Skeletal muscle satellite cell (primary cell): ENCODE measurements around the gene FBXL13.

Experiments
- H3K27me3 ChIP-seq: 2 replicates; pipeline ENCODE4 v1.7.0; 2013; ENCODE audit warnings: low read length; ENCODE audit not compliant: control insufficient read depth, insufficient read depth
- H3K36me3 ChIP-seq: 2 replicates; pipeline ENCODE4 v1.7.0; 2013; ENCODE audit warnings: mild to moderate bottlenecking, control low read depth, low read length; ENCODE audit not compliant: insufficient read depth
- H3K4me1 ChIP-seq: 2 replicates; pipeline ENCODE4 v1.7.0; 2013; ENCODE audit warnings: low read length; ENCODE audit not compliant: control insufficient read depth, insufficient read depth
- H3K4me2 ChIP-seq: 2 replicates; pipeline ENCODE4 v1.7.0; 2013; ENCODE audit warnings: mild to moderate bottlenecking, low read length
- H3K4me3 ChIP-seq: 2 replicates; pipeline ENCODE4 v1.7.0; 2013; ENCODE audit warnings: low read length
- H3K9ac ChIP-seq: 2 replicates; pipeline ENCODE4 v1.7.0; 2013; ENCODE audit warnings: mild to moderate bottlenecking, low read depth, low read length, moderate library complexity
- H3K9me3 ChIP-seq: replicated peaks from 2 replicates; pipeline ENCODE4 v1.7.0; 2013; ENCODE audit warnings: mild to moderate bottlenecking, control low read depth, low read length

The FBXL13 gene

GRCh38 chr7:102927312-102927933 lies 147.2 kb downstream of the FBXL13 start:
- Histone ChIP-seq H3K4me3 (no peak overlapping the region), H3K9ac (no peak overlapping the region), H3K4me2 (no peak overlapping the region), H3K4me1 (peaks cover 19% of the 10 kb centered on the region), H3K36me3 (peaks cover 3% of the 10 kb centered on the region), H3K9me3 (no peaks in the 10 kb centered on the region), H3K27me3 (no peaks in the 10 kb centered on the region)

- no peak overlapping the region for H3K4me3 ChIP-seq
- no peaks in the 10 kb centered on the region for H3K9me3 ChIP-seq
- H3K9ac ChIP-seq = peak overlapping the region; percentile 21
- H3K27me3 ChIP-seq = no peaks in the 10 kb centered on the region
- peaks cover 19% of the 10 kb centered on the region for H3K4me1 ChIP-seq
- no peak overlapping the region for H3K4me2 ChIP-seq
- peaks cover 3% of the 10 kb centered on the region for H3K36me3 ChIP-seq
Observed at GRCh38 chr7:102926783-102927140, 147.8 kb downstream of the FBXL13 start.

- Histone ChIP-seq H3K27me3 (no peaks in the 10 kb centered on the region), H3K9me3 (no peaks in the 10 kb centered on the region), H3K36me3 (peaks cover 3% of the 10 kb centered on the region), H3K9ac (peak overlapping the region; percentile 21), H3K4me3 (no peak overlapping the region), H3K4me1 (peaks cover 19% of the 10 kb centered on the region), H3K4me2 (peak overlapping the region; percentile 39)
Observed at GRCh38 chr7:102925976-102926782, 148.4 kb downstream of the FBXL13 start.

- Histone ChIP-seq H3K36me3 (no peaks in the 10 kb centered on the region), H3K4me3 (no peak overlapping the region), H3K4me1 (peaks cover 31% of the 10 kb centered on the region), H3K4me2 (no peak overlapping the region), H3K27me3 (no peaks in the 10 kb centered on the region), H3K9ac (no peak overlapping the region), H3K9me3 (no peaks in the 10 kb centered on the region)
Observed at GRCh38 chr7:102918845-102919244, 155.8 kb downstream of the FBXL13 start.

GRCh38 chr7:102917436-102918353 lies 156.9 kb downstream of the FBXL13 start:
- Histone ChIP-seq H3K4me2 (peak overlapping the region; percentile 45), H3K9ac (peak overlapping the region; percentile 68), H3K9me3 (no peaks in the 10 kb centered on the region), H3K27me3 (no peaks in the 10 kb centered on the region), H3K36me3 (no peaks in the 10 kb centered on the region), H3K4me1 (peaks cover 31% of the 10 kb centered on the region), H3K4me3 (peak overlapping the region; percentile 33)

- peaks cover 37% of the 10 kb centered on the region for H3K4me1 ChIP-seq
- H3K4me3 ChIP-seq = peak overlapping the region; percentile 33
- no peaks in the 10 kb centered on the region for H3K36me3 ChIP-seq
Observed at GRCh38 chr7:102916881-102917280, 157.7 kb downstream of the FBXL13 start.

GRCh38 chr7:102916426-102916825 lies 158.2 kb downstream of the FBXL13 start:
- H3K9me3 ChIP-seq = no peaks in the 10 kb centered on the region
- H3K4me3 ChIP-seq = no peak overlapping the region
- H3K4me1 ChIP-seq = peaks cover 37% of the 10 kb centered on the region
- H3K4me2 ChIP-seq = peak overlapping the region; percentile 45
- H3K9ac ChIP-seq = peak overlapping the region; percentile 89
- no peaks in the 10 kb centered on the region for H3K36me3 ChIP-seq
- H3K27me3 ChIP-seq = no peaks in the 10 kb centered on the region

More at GRCh38 chr7:102916881-102917280, 157.7 kb downstream of the FBXL13 start:
- Histone ChIP-seq H3K4me2 (peak overlapping the region; percentile 45), H3K27me3 (no peaks in the 10 kb centered on the region), H3K9me3 (no peaks in the 10 kb centered on the region), H3K9ac (peak overlapping the region; percentile 68)

- peak overlapping the region; percentile 89 for H3K9ac ChIP-seq
- no peaks in the 10 kb centered on the region for H3K27me3 ChIP-seq
- H3K4me2 ChIP-seq = peak overlapping the region; percentile 73
- peaks cover 37% of the 10 kb centered on the region for H3K4me1 ChIP-seq
- no peaks in the 10 kb centered on the region for H3K9me3 ChIP-seq
- peak overlapping the region; percentile 72 for H3K4me3 ChIP-seq
- H3K36me3 ChIP-seq = no peaks in the 10 kb centered on the region
Observed at GRCh38 chr7:102914585-102914984, 160.0 kb downstream of the FBXL13 start.

- peaks cover 35% of the 10 kb centered on the region for H3K4me1 ChIP-seq
- peak overlapping the region; percentile 73 for H3K4me2 ChIP-seq
- no peaks in the 10 kb centered on the region for H3K27me3 ChIP-seq
- no peaks in the 10 kb centered on the region for H3K9me3 ChIP-seq
- H3K9ac ChIP-seq = peak overlapping the region; percentile 89
- H3K4me3 ChIP-seq = peak overlapping the region; percentile 72
- no peaks in the 10 kb centered on the region for H3K36me3 ChIP-seq
Observed at GRCh38 chr7:102913826-102914225, 160.8 kb downstream of the FBXL13 start.

GRCh38 chr7:102912742-102913141 lies 161.9 kb downstream of the FBXL13 start, which contains the start of gene LRRC17:
Gene LRRC17, plus strand, starts transcription at chr7:102913000. Its CDS starts 20,914 bp downstream, at chr7:102933914.
- Histone ChIP-seq H3K4me2 (peak within 1 kb of the TSS; percentile 73), H3K36me3 (no peaks in the 10 kb centered on the region), H3K4me3 (peak within 1 kb of the TSS; percentile 72), H3K9me3 (no peaks in the 10 kb centered on the region), H3K4me1 (peaks cover 27% of the 10 kb centered on the region), H3K27me3 (no peaks in the 10 kb centered on the region), H3K9ac (peak within 1 kb of the TSS; percentile 89)

GRCh38 chr7:102908676-102909075 lies 165.9 kb downstream of the FBXL13 start:
- H3K9ac ChIP-seq = no peak overlapping the region
- no peak overlapping the region for H3K4me2 ChIP-seq

More at GRCh38 chr7:102908676-102909075, 165.9 kb downstream of the FBXL13 start:
- no peak overlapping the region for H3K4me3 ChIP-seq
- peaks cover 6% of the 10 kb centered on the region for H3K4me1 ChIP-seq
- H3K9me3 ChIP-seq = no peaks in the 10 kb centered on the region
- H3K27me3 ChIP-seq = no peaks in the 10 kb centered on the region
- no peaks in the 10 kb centered on the region for H3K36me3 ChIP-seq
